Stimulated activated CD4-positive, alpha-beta T cell treated with anti-CD3 and anti-CD28 coated beads, Interleukin-15, amount 100 ng/mL, for 24 hours (primary cell): Measurements from ENCODE around the gene SLC8A3.
A peak's percentile ranks its signal among the peaks of the same experiment; 100 is the strongest.

ENCODE experiments used
- DNase-seq: peaks from one replicate; pipeline ENCODE4 v3.0.0-alpha.2; 2020

Gene SLC8A3

DNA sequence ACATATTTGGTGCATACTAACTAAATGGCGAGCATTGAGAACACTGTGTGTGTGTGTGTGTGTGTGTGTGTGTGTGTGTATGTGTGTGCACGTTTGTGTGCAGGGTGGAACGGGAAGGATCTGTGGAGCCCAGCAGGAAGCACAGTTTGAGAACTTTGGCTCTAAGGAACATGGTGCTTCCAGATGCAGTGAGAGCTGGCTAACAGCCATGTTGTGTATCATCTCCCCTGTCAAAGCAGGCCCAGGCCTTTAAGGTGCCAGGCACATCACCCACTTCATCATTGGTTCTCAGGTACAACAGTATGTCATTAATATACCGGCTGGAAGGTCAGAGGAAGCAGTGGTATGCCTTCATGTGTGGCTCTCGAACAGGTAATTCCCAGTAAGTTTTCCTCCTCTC is 72.5 kb downstream of the SLC8A3 start:
- no peak for DNase-seq

- no peak for DNase-seq
Observed at GRCh38 chr14:70114621-70115156, 74.1 kb downstream of the SLC8A3 start.

GRCh38 chr14:70113211-70113610 is 75.5 kb downstream of the SLC8A3 start:
- DNase-seq, result no peak

- no peak for DNase-seq
Observed at GRCh38 chr14:70108419-70108818, 80.3 kb downstream of the SLC8A3 start.

- no peak for DNase-seq
Observed at GRCh38 chr14:70107309-70107708, 81.4 kb downstream of the SLC8A3 start.

DNA sequence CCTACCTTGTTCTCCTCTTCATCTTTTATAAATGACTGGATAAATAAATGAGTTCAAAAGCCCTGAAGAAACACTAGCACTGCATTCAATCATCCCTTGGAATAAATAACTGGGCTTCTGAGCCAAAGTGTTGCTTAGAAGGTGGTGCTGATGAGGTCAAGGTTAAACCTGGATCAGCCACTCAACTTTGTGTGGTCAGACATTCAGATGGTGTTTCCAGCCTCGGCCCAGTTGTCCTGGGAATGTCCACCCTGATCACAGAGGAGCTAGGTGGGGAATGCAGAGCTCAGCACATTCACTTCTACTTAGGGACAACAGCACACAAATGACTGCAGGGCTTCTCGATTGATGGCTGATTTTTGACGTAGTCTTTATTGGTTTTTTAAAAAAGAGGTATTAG is 88.7 kb downstream of the SLC8A3 start:
- no peak for DNase-seq

DNA sequence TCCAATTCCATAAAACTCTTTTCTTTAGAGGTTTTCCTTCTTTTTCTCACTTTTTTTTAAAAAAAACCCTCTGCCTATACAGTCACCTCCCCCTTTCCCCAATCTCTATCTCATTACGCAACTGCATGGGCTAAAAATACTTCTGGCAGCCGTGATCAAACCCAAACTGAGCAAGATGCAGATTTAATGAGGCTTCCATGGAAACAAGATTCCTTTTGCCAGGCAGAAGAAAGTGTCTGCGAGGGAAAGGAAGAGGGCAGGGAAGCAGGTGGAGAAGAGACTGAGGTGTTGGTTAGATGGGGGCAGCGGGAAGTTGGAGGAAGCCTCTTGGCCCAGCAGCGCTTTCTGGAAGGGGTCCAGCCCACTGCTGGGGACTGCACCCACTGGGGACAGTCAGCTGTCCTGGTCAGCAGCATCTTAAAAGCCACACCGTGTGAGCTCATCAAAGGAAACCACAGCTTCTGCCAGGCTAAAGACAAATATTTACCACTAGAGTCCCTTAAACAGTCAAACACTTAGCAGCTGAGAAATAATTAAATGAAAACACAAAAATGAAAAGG is 90.4 kb downstream of the SLC8A3 start:
- no peak for DNase-seq

- DNase-seq, result no peak
Observed at GRCh38 chr14:70097576-70098249, 91.0 kb downstream of the SLC8A3 start.

DNA sequence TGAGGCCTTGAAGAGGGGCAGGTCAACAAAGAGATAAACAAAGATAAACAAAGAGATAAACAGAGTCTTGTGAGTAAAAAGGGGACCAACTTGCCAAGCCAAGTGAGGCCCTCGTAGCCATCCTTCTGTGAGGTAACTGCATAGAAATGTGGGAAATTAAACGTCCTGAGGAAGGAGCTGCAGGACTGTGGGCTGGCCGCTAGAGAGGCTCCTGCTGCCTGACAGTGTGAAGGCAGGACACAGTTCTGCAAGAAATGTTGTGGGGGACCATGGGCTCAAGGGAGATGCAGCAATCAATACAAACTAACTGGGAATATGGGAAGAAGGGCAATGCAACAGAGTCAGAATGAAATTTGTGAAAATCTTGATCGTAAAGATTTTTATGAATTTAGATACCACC is 91.9 kb downstream of the SLC8A3 start:
- no peak for DNase-seq

GRCh38 chr14:70094631-70095030 is 94.1 kb downstream of the SLC8A3 start:
- no peak for DNase-seq

DNA sequence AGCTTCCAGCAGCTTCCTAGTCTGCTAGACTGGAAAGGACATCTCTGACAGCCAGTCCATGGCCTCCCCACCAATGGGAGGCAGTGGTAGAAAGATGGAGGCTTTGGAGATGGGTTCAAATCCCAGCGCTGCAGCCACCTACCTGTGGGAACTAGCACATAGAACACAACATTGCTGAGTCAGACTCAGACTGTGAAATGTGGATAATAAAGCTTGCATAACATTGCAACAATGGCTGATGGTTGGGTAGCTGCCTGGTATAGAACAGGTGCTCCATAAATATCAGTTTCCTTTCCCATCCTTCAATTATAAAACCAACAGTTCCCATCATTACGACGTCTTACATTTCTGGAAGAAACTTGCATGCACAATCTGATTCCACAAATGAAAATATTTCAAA is 94.6 kb downstream of the SLC8A3 start:
- no peak for DNase-seq

GRCh38 chr14:70093156-70093555 is 95.6 kb downstream of the SLC8A3 start:
- DNase-seq, result no peak

- no peak for DNase-seq
Observed at GRCh38 chr14:70087380-70087697, 101.4 kb downstream of the SLC8A3 start.

- DNase-seq, result peak; percentile 13
Observed at GRCh38 chr14:70086685-70087379, 101.9 kb downstream of the SLC8A3 start.

- DNase-seq, result no peak
Observed at GRCh38 chr14:70084226-70084625, 104.5 kb downstream of the SLC8A3 start.

DNA sequence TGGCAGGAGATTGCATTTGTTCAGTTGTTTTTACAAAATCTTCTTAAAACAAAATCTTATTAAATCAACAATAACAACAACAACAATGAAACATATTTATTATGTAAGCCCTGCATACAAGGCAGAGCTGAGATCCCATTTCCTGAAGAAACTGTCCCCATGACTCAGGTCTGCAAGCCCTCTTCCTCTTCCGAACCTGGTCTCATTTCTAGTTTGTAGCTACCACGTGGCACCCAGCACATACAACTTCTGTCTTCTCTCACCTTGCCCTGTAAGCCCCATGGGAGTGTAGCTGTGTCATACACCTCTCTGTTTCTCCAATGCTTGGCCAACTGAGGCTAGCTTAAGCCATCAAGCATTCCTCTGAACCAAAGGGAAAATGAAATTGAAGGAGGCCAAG is 106.4 kb downstream of the SLC8A3 start:
- no peak for DNase-seq

DNA sequence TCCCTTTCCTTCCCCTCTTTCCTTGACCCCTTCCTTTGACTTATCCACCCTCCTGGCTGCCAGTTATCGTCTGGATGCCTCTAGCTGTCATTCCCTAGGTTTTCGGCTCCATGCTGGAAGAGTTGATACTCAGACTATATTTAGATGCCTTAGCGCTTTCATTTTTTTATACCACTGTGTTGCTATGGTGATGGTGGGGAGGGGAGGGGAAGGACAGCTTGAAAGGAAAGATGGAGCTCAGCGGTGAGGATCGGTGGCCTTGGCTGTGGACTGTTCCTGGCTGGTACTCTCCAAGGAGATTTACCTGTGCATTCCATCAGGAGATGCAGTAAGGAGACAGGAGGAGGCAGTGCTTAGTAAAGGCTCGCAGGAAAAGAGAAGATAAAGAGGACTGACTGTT is 108.7 kb downstream of the SLC8A3 start:
- no peak for DNase-seq

DNA sequence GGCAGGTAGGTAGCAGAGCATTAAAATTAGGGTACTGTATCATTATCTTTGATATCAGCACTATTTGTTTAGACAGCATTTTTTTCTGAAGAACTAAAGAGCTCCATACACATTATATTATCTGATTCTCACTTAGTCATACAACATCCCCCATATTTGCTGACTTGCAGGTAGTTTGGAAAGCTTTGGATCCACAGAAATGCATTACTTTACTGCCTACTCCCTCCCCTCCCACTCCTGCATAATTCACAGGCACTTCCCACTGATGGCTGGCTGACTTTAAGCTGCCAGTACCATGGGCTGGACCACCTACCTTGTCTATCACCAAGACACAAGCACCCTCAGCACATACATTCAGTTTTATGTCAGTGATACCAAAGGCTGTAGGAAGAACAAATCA is 110.4 kb downstream of the SLC8A3 start:
- DNase-seq, result no peak

- DNase-seq, result no peak
Observed at GRCh38 chr14:70077720-70078119, 111.0 kb downstream of the SLC8A3 start.

DNA sequence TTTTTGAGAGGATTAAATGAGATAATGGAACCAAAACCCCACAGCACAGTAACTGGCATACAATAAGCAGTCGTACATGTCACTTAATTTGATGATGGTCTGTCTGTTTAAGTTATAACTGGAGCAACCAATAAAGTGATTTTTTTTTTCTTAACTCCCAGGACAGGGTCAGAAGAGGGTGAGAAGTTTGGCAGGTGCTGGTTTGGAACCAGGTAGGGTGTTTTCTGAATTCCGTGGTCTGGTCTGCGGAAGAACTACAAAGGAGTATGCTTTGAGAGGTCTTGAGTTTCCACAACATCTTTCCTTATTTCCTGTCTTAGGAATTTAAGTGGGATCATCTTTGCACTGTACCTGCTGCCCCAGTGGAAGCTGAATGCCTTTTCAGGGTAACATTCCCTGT is 111.7 kb downstream of the SLC8A3 start:
- DNase-seq, result no peak

GRCh38 chr14:70073924-70074566 is 114.7 kb downstream of the SLC8A3 start:
- peak; percentile 76 for DNase-seq

- DNase-seq, result no peak
Observed at GRCh38 chr14:70069186-70069585, 119.6 kb downstream of the SLC8A3 start.

DNA sequence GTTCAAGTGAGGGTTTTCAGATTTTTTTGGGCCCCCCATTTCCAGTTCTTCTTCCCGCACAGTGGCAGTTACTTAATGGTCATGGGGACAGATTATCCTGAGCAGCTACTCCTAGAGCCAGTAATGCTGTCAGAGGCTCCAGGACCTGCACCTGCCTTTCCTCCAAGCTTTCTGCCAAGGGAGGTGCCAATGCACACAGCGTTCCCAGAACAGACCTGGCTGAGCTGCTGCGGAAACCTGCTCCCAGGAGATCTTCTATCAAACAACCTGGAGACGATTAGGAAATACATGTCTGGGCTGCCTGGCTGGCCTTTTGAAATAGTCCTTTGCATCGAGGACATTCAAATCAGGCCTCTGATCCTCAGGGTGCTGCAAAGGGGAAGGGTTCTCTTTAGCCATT is 120.9 kb downstream of the SLC8A3 start:
- DNase-seq, result no peak
